ENCODE measurements around the gene CARD6. TPM values are rescaled to one million over a fixed set of nuclear protein-coding genes. Genes with fewer than 3 reads are reported as not detected.
"Not testable (repeated sequence)": the region's sequence is repeated elsewhere in the genome, so short reads cannot be mapped to it uniquely, and the experiment has no call there.

The CARD6 gene
- total RNA-seq, 1 experiment from 2014 or later: 5.6 TPM

GRCh38 chr5:40866844-40867243, 25.7 kb downstream of the CARD6 start:
- no TSS peak for BruUV-seq (replicated peaks)
- Mint-ChIP-seq H3K27me3 (ENCODE audit: insufficient read depth, unreplicated experiment) (no peaks in the 10 kb centered on the region), H3K4me3 (ENCODE audit: unreplicated experiment) (no peak overlapping the region), H3K36me3 (ENCODE audit: insufficient read depth, unreplicated experiment) (no peaks in the 10 kb centered on the region), H3K9me3 (ENCODE audit: unreplicated experiment) (peaks cover 7% of the 10 kb centered on the region), H3K27ac (ENCODE audit: low read depth, unreplicated experiment) (no peak overlapping the region), H3K4me1 (ENCODE audit: insufficient read depth, unreplicated experiment) (peaks cover 8% of the 10 kb centered on the region)
- intact Hi-C loops (cut with micrococcal nuclease): no loop called here
- CTCF ChIA-PET: interaction anchor here (1.0 to 1.9 kb wide), 2 partner anchors 12 to 23 kb away, joined by 3 to 9 read pairs; no protein-coding TSS in a partner anchor
- no peak for DNase-seq (ENCODE audit: unreplicated experiment)
- POLR2A ChIA-PET: no interaction called here
- TF ChIP-seq CTCF (IDR thresholded peaks at IDR 0.05; ENCODE audit: unreplicated experiment): no peak

GRCh38 chr5:40869384-40869783, 28.2 kb downstream of the CARD6 start:
- no peaks in the 10 kb centered on the region for H3K36me3 Mint-ChIP-seq (ENCODE audit: insufficient read depth, unreplicated experiment)
- intact Hi-C loops (cut with micrococcal nuclease): no loop called here
- peaks cover 7% of the 10 kb centered on the region for H3K9me3 Mint-ChIP-seq (ENCODE audit: unreplicated experiment)
- no peaks in the 10 kb centered on the region for H3K27me3 Mint-ChIP-seq (ENCODE audit: insufficient read depth, unreplicated experiment)
- no peak for TF ChIP-seq CTCF (IDR thresholded peaks at IDR 0.05; ENCODE audit: unreplicated experiment)
- DNase-seq (ENCODE audit: unreplicated experiment): no peak
- no peak overlapping the region for H3K4me3 Mint-ChIP-seq (ENCODE audit: unreplicated experiment)
- ChIA-PET POLR2A (no interaction called here), CTCF (interaction anchor here (1.0 kb wide), 1 partner anchor 33 kb away, joined by 3 read pairs; no protein-coding TSS in a partner anchor)
- H3K27ac Mint-ChIP-seq (ENCODE audit: low read depth, unreplicated experiment): no peak overlapping the region
- no TSS peak for BruUV-seq (replicated peaks)
- peaks cover 8% of the 10 kb centered on the region for H3K4me1 Mint-ChIP-seq (ENCODE audit: insufficient read depth, unreplicated experiment)

GRCh38 chr5:40871177-40871576, 30.0 kb downstream of the CARD6 start:
- Mint-ChIP-seq H3K27ac (ENCODE audit: low read depth, unreplicated experiment) (no peak overlapping the region), H3K4me3 (ENCODE audit: unreplicated experiment) (no peak overlapping the region), H3K9me3 (ENCODE audit: unreplicated experiment) (no peaks in the 10 kb centered on the region), H3K4me1 (ENCODE audit: insufficient read depth, unreplicated experiment) (peaks cover 8% of the 10 kb centered on the region), H3K36me3 (ENCODE audit: insufficient read depth, unreplicated experiment) (no peaks in the 10 kb centered on the region), H3K27me3 (ENCODE audit: insufficient read depth, unreplicated experiment) (no peaks in the 10 kb centered on the region)
- BruUV-seq (replicated peaks): no TSS peak
- ChIA-PET POLR2A (interaction anchor here (1.9 to 2.0 kb wide), 3 partner anchors 29 to 73 kb away, joined by 6 to 11 read pairs (median 7); partner anchors contain the start of genes CARD6, PRKAA1 and RPL37), CTCF (interaction anchor here (0.6 to 1.3 kb wide), 4 partner anchors 21 to 1156 kb away, joined by 3 to 4 read pairs (median 3); no protein-coding TSS in a partner anchor)
- intact Hi-C loops (cut with micrococcal nuclease): no loop called here
- DNase-seq (ENCODE audit: unreplicated experiment): peak; percentile 46
- TF ChIP-seq CTCF (IDR thresholded peaks at IDR 0.05; ENCODE audit: unreplicated experiment): no peak

- CTCF ChIA-PET: interaction anchor here (0.6 kb wide), 1 partner anchor 13 kb away, joined by 3 read pairs; no protein-coding TSS in a partner anchor
- H3K36me3 Mint-ChIP-seq (ENCODE audit: insufficient read depth, unreplicated experiment); H3K27ac Mint-ChIP-seq (ENCODE audit: low read depth, unreplicated experiment); H3K9me3 Mint-ChIP-seq (ENCODE audit: unreplicated experiment); DNase-seq (ENCODE audit: unreplicated experiment); H3K4me1 Mint-ChIP-seq (ENCODE audit: insufficient read depth, unreplicated experiment); H3K4me3 Mint-ChIP-seq (ENCODE audit: unreplicated experiment); BruUV-seq (replicated peaks); intact Hi-C loops (cut with micrococcal nuclease); H3K27me3 Mint-ChIP-seq (ENCODE audit: insufficient read depth, unreplicated experiment): not testable (repeated sequence)
- POLR2A ChIA-PET: interaction anchor here (0.6 to 1.9 kb wide), 2 partner anchors 30 to 90 kb away, joined by 3 to 11 read pairs; partner anchors contain the start of gene CARD6
Measured at GRCh38 chr5:40872253-40872652, 31.1 kb downstream of the CARD6 start.
